Sigmoid colon (tissue), 4 donors: ENCODE results near the gene TMEM11.

Experiments
- EP300 ChIP-seq, 4 donors: sonication (generic); formaldehyde crosslinking; IDR thresholded peaks; one replicate each; pipeline ENCODE4 v1.6.1; 2017; ENCODE audit warnings: antibody characterized with exemption in 4 of 4
- POLR2A ChIP-seq, 2 donors: fragments of 450-650 bp; IDR thresholded peaks; one replicate each; pipeline ENCODE4 v1.6.1; 2016; ENCODE audit warnings: antibody characterized with exemption in 2 of 2, mild to moderate bottlenecking in 2 of 2, moderate library complexity in 2 of 2
- POLR2AphosphoS5 ChIP-seq, 4 donors: sonication (generic); formaldehyde crosslinking; IDR thresholded peaks; one replicate each; pipeline ENCODE4 v1.6.1; 2017; ENCODE audit warnings: antibody characterized with exemption in 4 of 4
- TF ChIP-seq, protein P1 (sequence below), 4 experiments: fragments of 450-650 bp in 3 of 4; fragments of 200-600 bp in 1 of 4; IDR thresholded peaks; one replicate each; pipeline ENCODE4 v1.5.1; 2016 to 2019; ENCODE audit warnings: antibody characterized with exemption in 4 of 4, mild to moderate bottlenecking in 3 of 4, moderate library complexity in 2 of 4

- TF ChIP-seq, protein P1, sequence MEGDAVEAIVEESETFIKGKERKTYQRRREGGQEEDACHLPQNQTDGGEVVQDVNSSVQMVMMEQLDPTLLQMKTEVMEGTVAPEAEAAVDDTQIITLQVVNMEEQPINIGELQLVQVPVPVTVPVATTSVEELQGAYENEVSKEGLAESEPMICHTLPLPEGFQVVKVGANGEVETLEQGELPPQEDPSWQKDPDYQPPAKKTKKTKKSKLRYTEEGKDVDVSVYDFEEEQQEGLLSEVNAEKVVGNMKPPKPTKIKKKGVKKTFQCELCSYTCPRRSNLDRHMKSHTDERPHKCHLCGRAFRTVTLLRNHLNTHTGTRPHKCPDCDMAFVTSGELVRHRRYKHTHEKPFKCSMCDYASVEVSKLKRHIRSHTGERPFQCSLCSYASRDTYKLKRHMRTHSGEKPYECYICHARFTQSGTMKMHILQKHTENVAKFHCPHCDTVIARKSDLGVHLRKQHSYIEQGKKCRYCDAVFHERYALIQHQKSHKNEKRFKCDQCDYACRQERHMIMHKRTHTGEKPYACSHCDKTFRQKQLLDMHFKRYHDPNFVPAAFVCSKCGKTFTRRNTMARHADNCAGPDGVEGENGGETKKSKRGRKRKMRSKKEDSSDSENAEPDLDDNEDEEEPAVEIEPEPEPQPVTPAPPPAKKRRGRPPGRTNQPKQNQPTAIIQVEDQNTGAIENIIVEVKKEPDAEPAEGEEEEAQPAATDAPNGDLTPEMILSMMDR (IDR thresholded peaks at IDR 0.05), result no peak
- TF ChIP-seq POLR2A (IDR thresholded peaks at IDR 0.05) (no peak), EP300 (IDR thresholded peaks at IDR 0.05) (no peak), POLR2AphosphoS5 (IDR thresholded peaks at IDR 0.05) (no peak)
Observed at GRCh38 chr17:21246698-21247097, 32.7 kb upstream of the TMEM11 start.
